Parathyroid adenoma (tissue), 2 donors: ENCODE data around the gene MRM2.

Experiments used
- H2AFZ ChIP-seq: fragments of 300-600 bp; sonication (generic); one replicate; pipeline ENCODE4 v1.7.0; 2017; ENCODE audit warnings: antibody characterized with exemption, mild to moderate bottlenecking
- H3K27ac ChIP-seq: fragments of 300-600 bp; sonication (generic); one replicate; pipeline ENCODE4 v1.7.0; 2017
- H3K27me3 ChIP-seq: fragments of 300-600 bp; sonication (generic); one replicate; pipeline ENCODE4 v1.7.0; 2017; ENCODE audit warnings: low read length; ENCODE audit not compliant: control insufficient read depth, insufficient read depth
- H3K36me3 ChIP-seq: fragments of 300-600 bp; sonication (generic); one replicate; pipeline ENCODE4 v1.7.0; 2017; ENCODE audit warnings: low read length; ENCODE audit not compliant: control insufficient read depth, insufficient read depth
- H3K4me1 ChIP-seq: fragments of 300-600 bp; sonication (generic); one replicate; pipeline ENCODE4 v1.7.0; 2017; ENCODE audit warnings: control low read depth
- H3K4me2 ChIP-seq: fragments of 300-600 bp; sonication (generic); one replicate; pipeline ENCODE4 v1.7.0; 2017; ENCODE audit warnings: low read length
- H3K4me3 ChIP-seq: fragments of 300-600 bp; sonication (generic); one replicate; pipeline ENCODE4 v1.7.0; 2017; ENCODE audit warnings: low read depth, low read length
- H3K79me2 ChIP-seq: fragments of 300-600 bp; sonication (generic); one replicate; pipeline ENCODE4 v1.7.0; 2017; ENCODE audit warnings: control low read depth
- H3K9ac ChIP-seq: fragments of 300-600 bp; sonication (generic); one replicate; pipeline ENCODE4 v1.7.0; 2017; ENCODE audit warnings: mild to moderate bottlenecking
- H3K9me3 ChIP-seq: fragments of 300-600 bp; sonication (generic); one replicate; pipeline ENCODE4 v1.7.0; 2017; ENCODE audit warnings: low read length; ENCODE audit not compliant: control insufficient read depth
- CTCF ChIP-seq: fragments of 300-600 bp; sonication (generic); IDR thresholded peaks from one replicate; pipeline ENCODE4 v1.7.0; 2017; ENCODE audit warnings: antibody characterized with exemption, mild to moderate bottlenecking
- donor health status: primary hyperparathyroidism.

MRM2 gene

GRCh38 chr7:2219136-2219535, 22.9 kb downstream of the MRM2 start:
- Histone ChIP-seq H3K36me3 (peaks cover 2% of the 10 kb centered on the region), H3K4me3 (no peak overlapping the region), H3K27ac (no peak overlapping the region), H3K79me2 (peaks cover under 1% of the 10 kb centered on the region), H3K27me3 (no peaks in the 10 kb centered on the region), H3K9me3 (no peaks in the 10 kb centered on the region), H3K4me2 (no peak overlapping the region), H3K4me1 (no peaks in the 10 kb centered on the region), H2AFZ (no peak overlapping the region), H3K9ac (no peak overlapping the region)
- TF ChIP-seq CTCF: no peak

DNA sequence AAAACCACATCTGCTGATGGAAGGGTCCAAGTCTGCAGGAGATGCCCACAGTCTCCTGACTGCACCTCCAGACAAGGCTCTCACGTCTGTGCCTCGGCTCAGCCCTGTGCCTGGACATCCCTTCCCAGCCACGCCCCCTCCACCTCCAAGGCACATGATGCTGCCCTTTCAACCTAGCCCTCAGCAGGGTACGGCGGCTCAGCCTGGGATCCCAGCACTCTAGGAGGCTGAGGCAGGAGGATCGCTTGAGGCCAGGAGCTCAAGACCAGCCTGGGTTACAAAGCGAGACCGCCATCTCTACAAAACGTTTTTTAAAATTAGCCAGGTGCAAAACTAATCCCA, 23.6 kb downstream of the MRM2 start:
- H2AFZ ChIP-seq: no peak overlapping the region
- H3K79me2 ChIP-seq: no peaks in the 10 kb centered on the region
- no peak overlapping the region for H3K4me2 ChIP-seq
- no peaks in the 10 kb centered on the region for H3K4me1 ChIP-seq
- no peak overlapping the region for H3K4me3 ChIP-seq
- no peak overlapping the region for H3K27ac ChIP-seq
- TF ChIP-seq CTCF: no peak
- no peaks in the 10 kb centered on the region for H3K27me3 ChIP-seq
- H3K9ac ChIP-seq: no peak overlapping the region
- H3K9me3 ChIP-seq: no peaks in the 10 kb centered on the region
- H3K36me3 ChIP-seq: peaks cover 2% of the 10 kb centered on the region

DNA sequence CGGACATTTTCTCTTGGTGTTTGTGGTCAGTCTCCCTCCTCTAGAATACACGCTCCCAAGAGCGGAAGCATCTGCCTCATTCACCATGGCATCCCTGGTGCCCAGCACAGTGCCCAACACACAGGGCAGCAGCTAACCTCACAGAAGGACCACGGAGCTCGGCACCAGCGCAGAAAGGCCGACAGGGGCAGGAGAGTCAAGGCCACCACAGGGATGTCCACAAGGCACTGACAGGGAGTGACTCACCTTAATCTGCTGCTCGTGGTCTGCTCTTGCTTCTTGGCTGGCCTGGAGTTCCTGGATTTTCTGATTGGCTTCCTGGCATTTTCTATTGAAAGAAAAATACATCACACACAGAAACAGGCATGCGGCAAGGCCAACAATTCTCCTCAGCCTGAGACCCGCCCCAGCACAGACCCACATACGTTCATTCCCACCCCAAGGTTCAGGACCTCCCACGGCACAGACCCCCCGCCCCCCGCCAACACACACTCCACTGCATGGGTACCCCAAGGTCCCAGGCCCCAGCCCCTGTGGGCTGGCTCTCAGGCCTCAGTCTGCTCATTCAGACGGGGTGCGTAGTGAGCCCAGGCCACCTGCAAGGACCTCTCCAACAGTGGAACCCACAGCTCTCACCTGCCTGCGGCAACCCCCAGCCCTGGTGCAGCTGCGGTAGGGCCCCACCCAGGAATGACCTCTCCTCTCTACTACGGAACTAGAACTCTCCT, 24.1 kb downstream of the MRM2 start:
- no peaks in the 10 kb centered on the region for H3K79me2 ChIP-seq
- TF ChIP-seq CTCF: no peak
- no peaks in the 10 kb centered on the region for H3K27me3 ChIP-seq
- H3K27ac ChIP-seq: no peak overlapping the region
- H3K9me3 ChIP-seq: no peaks in the 10 kb centered on the region
- H3K4me3 ChIP-seq: no peak overlapping the region
- no peak overlapping the region for H2AFZ ChIP-seq
- no peaks in the 10 kb centered on the region for H3K4me1 ChIP-seq
- H3K4me2 ChIP-seq: no peak overlapping the region
- H3K36me3 ChIP-seq: peaks cover 2% of the 10 kb centered on the region
- no peak overlapping the region for H3K9ac ChIP-seq

- Histone ChIP-seq H2AFZ (no peak overlapping the region), H3K79me2 (no peaks in the 10 kb centered on the region), H3K4me2 (no peak overlapping the region), H3K27ac (no peak overlapping the region), H3K27me3 (no peaks in the 10 kb centered on the region), H3K9me3 (no peaks in the 10 kb centered on the region), H3K4me1 (no peaks in the 10 kb centered on the region), H3K9ac (no peak overlapping the region), H3K4me3 (no peak overlapping the region), H3K36me3 (peaks cover 2% of the 10 kb centered on the region)
- TF ChIP-seq CTCF: no peak
Observed at GRCh38 chr7:2217206-2217605, 24.8 kb downstream of the MRM2 start.

DNA sequence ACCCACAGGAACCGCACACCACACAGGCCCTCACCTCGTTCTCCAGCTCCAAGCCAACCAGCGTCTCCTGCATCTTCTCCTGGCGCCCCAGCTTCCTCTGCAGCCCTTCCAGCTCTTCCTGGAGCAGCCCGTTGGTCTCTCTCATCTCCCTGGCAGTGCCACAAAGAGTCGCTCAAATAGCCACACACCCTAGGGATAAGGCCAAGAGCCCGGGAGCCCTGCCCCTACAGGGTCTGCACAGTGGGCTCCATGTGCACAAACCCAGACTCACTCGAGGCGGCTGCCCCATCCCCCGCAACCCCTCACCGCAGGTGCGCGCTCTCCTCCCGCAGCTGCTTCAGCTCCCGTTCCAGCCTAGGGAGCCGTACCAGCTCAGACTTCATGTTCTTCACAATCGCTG, 26.2 kb downstream of the MRM2 start:
- H2AFZ ChIP-seq: no peak overlapping the region
- peaks cover 2% of the 10 kb centered on the region for H3K36me3 ChIP-seq
- H3K4me1 ChIP-seq: no peaks in the 10 kb centered on the region

More for the DNA sequence above, 26.2 kb downstream of the MRM2 start:
- no peaks in the 10 kb centered on the region for H3K9me3 ChIP-seq
- TF ChIP-seq CTCF: no peak
- H3K27me3 ChIP-seq: no peaks in the 10 kb centered on the region
- H3K27ac ChIP-seq: no peak overlapping the region
- no peak overlapping the region for H3K9ac ChIP-seq
- no peaks in the 10 kb centered on the region for H3K79me2 ChIP-seq
- H3K4me3 ChIP-seq: no peak overlapping the region
- H3K4me2 ChIP-seq: no peak overlapping the region
